Aorta (tissue), 5 donors: ENCODE results near the gene NKX6-1. TPM values are rescaled to one million over a fixed set of nuclear protein-coding genes. Genes with fewer than 3 reads are reported as not detected.

Source experiments
- ATAC-seq: fragments of 200-7000 bp; cut with Tn5 transposase; one replicate; pipeline ENCODE4 v1.9.1; 2022; ENCODE audit warnings: moderate library complexity; ENCODE audit not compliant: low FRiP score
- DNase-seq, 2 donors: peaks; one replicate each; pipeline ENCODE4 v3.0.0-alpha.2; 2020
- H3K27ac ChIP-seq, 2 donors: one replicate each; pipeline ENCODE4 v1.5.1; 2013; ENCODE audit warnings: low read length in 2 of 2, mild to moderate bottlenecking in 2 of 2, moderate library complexity in 2 of 2, control low read depth in 1 of 2, inconsistent platforms in 1 of 2, low read depth in 1 of 2
- H3K27me3 ChIP-seq, 2 donors: one replicate each; pipeline ENCODE4 v1.6.1; 2013; ENCODE audit warnings: control low read depth in 1 of 2, low read length in 1 of 2, mild to moderate bottlenecking in 1 of 2, moderate library complexity in 1 of 2; ENCODE audit not compliant: insufficient read depth in 2 of 2, control insufficient read depth in 1 of 2
- H3K36me3 ChIP-seq, 2 donors: one replicate each; pipeline ENCODE4 v1.6.1; 2013; ENCODE audit warnings: control low read depth in 1 of 2, low read length in 1 of 2, mild to moderate bottlenecking in 1 of 2; ENCODE audit not compliant: insufficient read depth in 2 of 2, control insufficient read depth in 1 of 2
- H3K4me1 ChIP-seq, 2 donors: one replicate each; pipeline ENCODE4 v1.6.1; 2013; ENCODE audit warnings: low read length in 2 of 2, control low read depth in 1 of 2, mild to moderate bottlenecking in 1 of 2, moderate library complexity in 1 of 2; ENCODE audit not compliant: insufficient read depth in 2 of 2, control insufficient read depth in 1 of 2
- H3K4me3 ChIP-seq, 2 donors: one replicate each; pipeline ENCODE4 v1.5.1; 2013; ENCODE audit warnings: low read length in 2 of 2, control low read depth in 1 of 2, mild to moderate bottlenecking in 1 of 2
- H3K9me3 ChIP-seq: one replicate; pipeline ENCODE4 v1.6.1; 2013; ENCODE audit warnings: mild to moderate bottlenecking, low read length; ENCODE audit not compliant: control insufficient read depth
- WGBS, 2 donors: extraction: QIAGEN DNeasy Blood & Tissue Kit; methylation state at CpG; one replicate each; pipeline ENCODE4 v1.1.7; 2013; 5-methylcytosine and 5-hydroxymethylcytosine counted together
- intact Hi-C, 2 donors: fragments of 100-400 bp; cut with DNase I; formaldehyde crosslinking; loops; one replicate each; pipeline versions ENCODE4 v1.14.2 to v1.15.0; 2022
- polyA plus RNA-seq, 2 donors: library from polyadenylated mRNA; stranded (reverse); fragments of 200-250 nt; gene quantifications; one replicate each; pipeline ENCODE4 v1.2.3, GENCODE V29; 2013
- total RNA-seq, 2 donors: library from RNA; stranded (reverse); fragmentation: NEBNext Ultra II Directional; extraction: Animal tissue kit (Norgen Biotek cat#: 25700); gene quantifications; one replicate each; pipeline ENCODE4 v1.2.1, GENCODE V29; 2021
- donor health status: healthy with polysubstance abuse.
- donor health status: Bipolar disorder and iron deficiency.
- donor health status: DM: no; HTN: no; CAD: no.
- donor health status: DM: no; HTN: no; CAD: no.
- donor health status: DM: yes; HTN: yes; CAD: no.

NKX6-1 gene
- total and polyA plus RNA-seq, 4 donors, result 0.18 to 1.4 (median 0.68) TPM

DNA sequence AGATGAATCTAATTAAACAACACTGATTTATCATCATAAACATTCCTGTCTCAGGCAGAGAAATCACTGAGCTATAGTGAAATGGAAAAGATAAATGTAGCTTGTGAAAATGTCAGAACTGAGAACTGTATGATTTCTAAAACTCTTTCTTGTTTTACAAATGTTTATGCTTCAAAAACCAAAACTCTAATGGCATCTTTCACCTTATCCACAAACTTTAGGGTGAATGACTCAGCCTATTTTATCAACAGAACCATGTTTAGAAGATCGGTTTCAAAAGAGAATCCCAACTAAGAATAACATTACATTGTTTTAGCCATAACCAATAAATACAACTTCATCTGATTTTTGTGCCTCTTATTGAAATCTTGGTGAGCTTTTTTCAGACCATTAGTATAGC, 21.4 kb downstream of the NKX6-1 start:
- peaks cover 1% of the 10 kb centered on the region for H3K9me3 ChIP-seq
- no peak overlapping the region for H3K27ac ChIP-seq
- intact Hi-C loops, result no loop called here
- DNase-seq, result no peak
- no peaks in the 10 kb centered on the region for H3K27me3 ChIP-seq
- H3K4me3 ChIP-seq, result no peak overlapping the region
- no peaks in the 10 kb centered on the region for H3K36me3 ChIP-seq
- H3K4me1 ChIP-seq, result no peaks in the 10 kb centered on the region
- ATAC-seq, result no peak
- WGBS, 2 donors, result 36 to 42% methylated on average over 1 of the region's 1 CpG

DNA sequence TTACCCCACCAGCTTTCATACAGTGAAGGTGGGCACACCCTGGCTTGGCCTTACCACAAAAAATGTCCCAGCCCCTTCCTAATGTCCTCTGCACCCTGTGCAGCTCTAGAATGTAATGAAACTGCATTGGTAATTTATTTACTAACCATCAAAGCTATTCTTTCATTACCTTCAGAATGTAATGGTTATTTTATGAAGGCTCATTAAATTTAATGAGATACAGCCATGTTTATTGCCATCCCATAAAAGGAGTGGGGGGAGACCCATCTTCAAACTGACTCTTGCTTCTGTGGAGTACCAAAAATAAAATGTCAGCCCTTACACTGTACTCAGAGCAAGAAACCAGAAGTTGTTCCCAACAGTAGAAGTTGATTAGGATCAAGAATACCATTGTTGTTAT, 25.0 kb downstream of the NKX6-1 start:
- DNase-seq (no peak), ATAC-seq (no peak)
- Histone ChIP-seq H3K27ac (no peak overlapping the region), H3K27me3 (no peaks in the 10 kb centered on the region), H3K9me3 (no peaks in the 10 kb centered on the region), H3K36me3 (no peaks in the 10 kb centered on the region), H3K4me1 (no peaks in the 10 kb centered on the region), H3K4me3 (no peak overlapping the region)
- intact Hi-C loops, result no loop called here

DNA sequence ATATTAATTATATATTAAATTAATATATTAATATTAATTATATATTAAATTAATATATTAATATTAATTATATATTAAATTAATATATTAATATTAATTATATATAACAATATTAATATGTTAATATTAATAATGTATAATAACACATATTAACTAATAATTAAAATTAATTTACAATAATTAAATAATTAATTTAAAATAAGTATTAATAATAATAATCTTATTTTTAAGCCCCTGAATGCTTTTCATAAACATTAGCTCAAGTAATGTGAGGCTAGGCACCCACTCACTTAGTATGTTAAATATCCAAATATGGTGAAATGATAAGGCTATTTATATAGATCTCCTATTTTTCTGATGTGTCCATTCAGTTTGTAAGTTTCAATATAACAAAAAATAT, 26.9 kb downstream of the NKX6-1 start:
- Histone ChIP-seq H3K4me1 (no peaks in the 10 kb centered on the region), H3K27me3 (no peaks in the 10 kb centered on the region), H3K9me3 (no peaks in the 10 kb centered on the region), H3K27ac (no peak overlapping the region), H3K36me3 (no peaks in the 10 kb centered on the region), H3K4me3 (no peak overlapping the region)
- DNase-seq (no peak), ATAC-seq (no peak)
- intact Hi-C loops, result no loop called here

DNA sequence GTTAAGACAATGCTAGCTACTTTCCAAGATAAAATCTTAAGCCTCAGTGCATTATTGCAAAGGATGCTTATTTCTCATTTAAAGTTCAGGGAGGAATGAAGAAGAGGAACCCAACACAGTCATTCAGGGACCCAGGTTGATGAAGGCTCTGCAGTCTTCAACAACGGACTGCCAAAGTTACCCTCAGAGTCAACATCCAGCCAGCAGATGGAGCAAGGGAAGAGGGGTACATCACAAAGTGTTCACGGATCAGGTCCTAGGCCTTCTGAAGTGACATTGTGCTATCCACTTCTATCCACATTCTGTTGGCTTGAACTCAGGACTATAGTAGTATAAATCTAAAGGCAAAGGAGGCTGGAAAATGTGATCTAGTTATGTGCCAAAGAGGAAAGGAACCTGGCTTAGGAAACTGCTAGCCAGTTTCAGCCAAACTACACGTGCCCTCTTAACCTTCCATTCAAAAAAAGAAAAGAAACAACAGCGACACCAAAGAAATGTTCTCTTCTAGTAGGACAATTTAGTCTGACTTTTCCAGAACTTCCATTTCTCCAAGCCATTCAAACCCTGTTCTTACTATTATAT, 28.8 kb downstream of the NKX6-1 start:
- Histone ChIP-seq H3K27me3 (no peaks in the 10 kb centered on the region), H3K36me3 (no peaks in the 10 kb centered on the region), H3K27ac (no peak overlapping the region), H3K9me3 (no peaks in the 10 kb centered on the region), H3K4me1 (no peaks in the 10 kb centered on the region), H3K4me3 (no peak overlapping the region)
- WGBS, 2 donors, result 47 to 48% methylated on average over 4 of the region's 4 CpGs
- no peak for ATAC-seq
- no peak for DNase-seq
- intact Hi-C loops, result no loop called here

DNA sequence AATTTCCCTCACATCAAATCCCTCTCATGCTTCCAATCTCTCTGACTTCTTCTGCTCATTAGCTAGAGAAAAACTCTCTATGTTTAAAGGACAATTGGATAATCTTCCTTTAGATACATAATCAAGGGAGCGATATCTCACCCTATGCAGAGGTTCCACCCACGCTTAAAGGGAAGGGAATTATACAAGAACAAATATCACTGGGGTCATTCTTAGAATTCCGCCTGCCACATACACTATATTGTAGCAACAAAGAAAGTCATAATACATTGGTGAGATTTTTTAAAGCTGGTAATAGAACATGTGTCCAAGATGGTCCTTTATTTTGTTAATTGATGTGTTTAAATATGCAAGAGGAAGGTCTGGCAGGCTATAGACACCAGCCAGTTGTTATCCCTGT, 31.5 kb downstream of the NKX6-1 start:
- no peak overlapping the region for H3K4me3 ChIP-seq
- ATAC-seq (no peak), DNase-seq (no peak)
- H3K27me3 ChIP-seq, result no peaks in the 10 kb centered on the region
- intact Hi-C loops, result no loop called here
- no peaks in the 10 kb centered on the region for H3K4me1 ChIP-seq
- WGBS, 2 donors, result 31 to 33% methylated on average over 3 of the region's 3 CpGs
- no peak overlapping the region for H3K27ac ChIP-seq
- no peaks in the 10 kb centered on the region for H3K9me3 ChIP-seq
- H3K36me3 ChIP-seq, result no peaks in the 10 kb centered on the region

DNA sequence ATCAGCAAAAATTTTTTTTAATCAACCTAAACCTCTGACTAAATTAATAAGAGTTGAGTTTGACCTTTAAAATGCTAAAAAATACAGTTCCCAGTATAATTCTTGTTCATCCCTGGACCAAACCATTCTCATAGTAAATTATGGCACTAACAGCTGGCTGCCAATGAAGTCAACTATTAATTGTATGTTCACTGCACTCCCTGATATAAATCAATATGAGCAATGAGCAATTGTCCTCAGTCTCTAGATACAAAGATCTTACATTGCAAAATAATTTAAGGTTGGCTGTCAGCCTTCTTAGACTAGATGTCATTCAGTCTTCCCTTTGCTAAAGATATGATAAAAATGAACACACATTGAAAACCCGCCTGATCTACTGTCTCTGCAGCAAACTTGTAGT, 39.3 kb downstream of the NKX6-1 start:
- no peaks in the 10 kb centered on the region for H3K9me3 ChIP-seq
- H3K4me3 ChIP-seq, result no peak overlapping the region
- H3K27me3 ChIP-seq, result peaks cover 0 to 5% of the 10 kb centered on the region in 2 donors
- no peak for DNase-seq
- H3K4me1 ChIP-seq, result no peaks in the 10 kb centered on the region
- no peak overlapping the region for H3K27ac ChIP-seq
- intact Hi-C loops, result no loop called here
- WGBS, 2 donors, result 81 to 89% methylated on average over 1 of the region's 1 CpG
- ATAC-seq, result no peak
- H3K36me3 ChIP-seq, result no peaks in the 10 kb centered on the region

DNA sequence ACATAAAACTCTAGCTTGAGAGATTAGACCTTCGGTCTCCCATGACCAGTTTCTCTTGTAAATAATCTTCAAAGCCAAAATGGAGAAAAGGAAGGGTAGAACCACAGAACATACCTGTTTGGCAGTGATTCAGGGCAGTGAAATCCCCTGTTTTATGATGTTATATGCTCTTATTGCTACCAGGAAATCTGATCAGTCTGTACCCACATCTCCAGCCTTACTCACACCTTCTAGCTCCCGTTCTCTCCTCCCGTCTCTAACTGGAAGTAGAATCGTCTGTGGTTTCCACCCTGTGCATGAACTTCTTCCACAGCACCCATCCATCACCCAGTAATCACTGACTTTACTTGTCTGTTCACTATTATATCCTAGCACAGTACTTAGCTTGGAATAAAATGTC, 42.9 kb downstream of the NKX6-1 start:
- H3K36me3 ChIP-seq, result no peaks in the 10 kb centered on the region
- no peak overlapping the region for H3K4me3 ChIP-seq
- H3K9me3 ChIP-seq, result no peaks in the 10 kb centered on the region
- no peak for ATAC-seq
- no peak for DNase-seq
- intact Hi-C loops, result no loop called here
- H3K27me3 ChIP-seq, result peaks cover 0 to 3% of the 10 kb centered on the region in 2 donors
- 58 to 60% methylated on average over 4 of the region's 4 CpGs for WGBS, 2 donors
- H3K27ac ChIP-seq, result no peak overlapping the region
- no peaks in the 10 kb centered on the region for H3K4me1 ChIP-seq

DNA sequence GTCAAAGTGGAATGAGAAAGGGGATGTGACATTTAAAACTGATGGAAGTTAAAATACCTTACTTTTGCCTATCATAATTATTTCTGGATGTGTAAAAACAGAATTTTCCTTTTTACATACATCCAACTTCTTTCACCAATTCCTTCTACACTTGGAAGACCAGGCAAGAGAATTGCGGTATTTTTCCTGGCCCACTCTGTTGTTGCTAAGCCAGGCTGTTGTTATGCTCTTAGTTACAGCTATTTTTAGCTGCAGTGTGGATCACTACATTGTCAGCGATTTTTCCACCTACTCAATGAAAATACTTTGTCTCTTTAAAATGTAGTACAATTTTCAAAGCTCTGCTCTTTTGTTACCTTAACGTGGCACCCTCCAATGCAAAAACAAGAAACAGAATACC, 43.4 kb downstream of the NKX6-1 start:
- no peak for DNase-seq
- no peak for ATAC-seq
- intact Hi-C loops, result no loop called here
- H3K9me3 ChIP-seq, result no peaks in the 10 kb centered on the region
- peaks cover 0 to 1% of the 10 kb centered on the region in 2 donors for H3K27me3 ChIP-seq
- H3K4me1 ChIP-seq, result no peaks in the 10 kb centered on the region
- no peak overlapping the region for H3K4me3 ChIP-seq
- 9 to 18% methylated on average over 3 of the region's 3 CpGs for WGBS, 2 donors
- no peak overlapping the region for H3K27ac ChIP-seq
- no peaks in the 10 kb centered on the region for H3K36me3 ChIP-seq

DNA sequence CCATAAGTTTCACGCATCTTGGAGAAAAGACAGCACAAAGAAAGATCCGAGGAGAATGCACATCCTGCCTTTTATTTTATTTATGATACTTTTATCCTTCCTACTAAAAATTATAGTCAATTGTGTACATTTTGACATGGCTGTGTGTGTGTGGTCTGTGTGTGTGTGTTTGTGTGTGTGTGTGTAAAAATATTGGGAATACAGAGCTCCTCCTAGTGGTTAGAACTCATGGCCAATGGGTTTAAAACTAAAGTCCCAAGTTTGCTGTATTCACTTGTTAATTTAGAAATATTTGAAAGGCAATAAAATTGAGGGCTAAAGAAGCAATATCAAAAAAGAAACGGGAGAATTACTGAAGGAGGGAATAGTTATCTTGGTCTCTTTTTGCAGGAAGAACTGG, 47.5 kb downstream of the NKX6-1 start:
- intact Hi-C loops, result no loop called here
- WGBS, 2 donors, result 28 to 30% methylated on average over 3 of the region's 3 CpGs
- H3K4me3 ChIP-seq, result no peak overlapping the region
- H3K36me3 ChIP-seq, result no peaks in the 10 kb centered on the region
- H3K27ac ChIP-seq, result no peak overlapping the region
- H3K4me1 ChIP-seq, result no peaks in the 10 kb centered on the region
- DNase-seq, result no peak
- no peak for ATAC-seq
- peaks cover 0 to 1% of the 10 kb centered on the region in 2 donors for H3K27me3 ChIP-seq
- H3K9me3 ChIP-seq, result no peaks in the 10 kb centered on the region
